Colonic mucosa (tissue), 4 donors: Measurements from ENCODE around the gene SSB. TPM values are rescaled to one million over a fixed set of nuclear protein-coding genes. Genes with fewer than 3 reads are reported as not detected.
A peak's percentile ranks its signal among the peaks of the same experiment; 100 is the strongest.
"Not testable (repeated sequence)": the region's sequence is repeated elsewhere in the genome, so short reads cannot be mapped to it uniquely, and the experiment has no call there.

Experiments used
- DNase-seq: peaks from one replicate; pipeline ENCODE4 v3.0.0-alpha.2; 2020
- H3K27ac ChIP-seq: fragments of 200-600 bp; one replicate; pipeline ENCODE4 v1.8.0; 2021
- H3K27me3 ChIP-seq: fragments of 200-600 bp; one replicate; pipeline ENCODE4 v1.8.0; 2021
- H3K36me3 ChIP-seq: fragments of 200-600 bp; one replicate; pipeline ENCODE4 v1.8.0; 2021
- H3K4me1 ChIP-seq: fragments of 200-600 bp; one replicate; pipeline ENCODE4 v1.8.0; 2021; ENCODE audit warnings: mild to moderate bottlenecking
- H3K4me3 ChIP-seq: fragments of 200-600 bp; one replicate; pipeline ENCODE4 v1.8.0; 2021
- H3K9ac ChIP-seq, 2 donors: one replicate each; pipeline ENCODE4 v1.7.0; 2013; ENCODE audit warnings: control low read depth in 2 of 2, low read depth in 2 of 2, low read length in 2 of 2
- H3K9me3 ChIP-seq: fragments of 200-600 bp; one replicate; pipeline ENCODE4 v1.8.0; 2021
- intact Hi-C: fragments of 100-400 bp; cut with DNase I; formaldehyde crosslinking; loops from one replicate; pipeline ENCODE4 v1.14.1; 2022
- total RNA-seq, 2 donors: library from RNA; stranded (reverse); fragmentation: NEBNext Ultra II Directional in 1 of 2; extraction: Animal tissue kit (Norgen Biotek cat#: 25700) in 1 of 2; gene quantifications; one replicate each; pipeline ENCODE4 v1.2.1, GENCODE V29; 2021
- TF ChIP-seq, protein P1 (sequence below): fragments of 200-600 bp; IDR thresholded peaks from one replicate; pipeline ENCODE4 v1.8.0; 2022; ENCODE audit warnings: antibody characterized with exemption, mild to moderate bottlenecking
- donor health status: healthy.
- donor health status: DM: no; HTN: no; CAD: no.
- donor health status: DM: no; HTN: no; CAD: no.

The SSB gene
- total RNA-seq, 2 donors from 2014 or later = 49.5 to 83.4 TPM

DNA sequence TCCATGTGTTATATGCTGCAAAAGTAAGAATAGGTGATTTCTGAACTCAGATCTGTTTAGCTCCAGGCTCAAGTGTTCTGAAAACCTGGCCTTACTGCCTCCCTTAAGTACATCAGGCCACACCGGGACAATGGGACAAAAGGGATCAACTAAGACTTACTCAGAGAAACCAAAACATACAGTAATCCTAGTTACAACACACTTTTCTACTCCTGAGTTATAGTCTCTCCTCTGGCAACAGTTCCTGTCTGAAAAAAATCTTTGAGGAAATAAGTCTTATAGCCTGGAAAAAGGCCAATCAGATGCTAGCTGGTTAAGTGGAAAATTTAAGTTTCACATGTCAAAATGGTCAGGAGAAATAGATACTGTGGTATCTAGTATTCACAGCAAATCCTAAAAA lies 20.4 kb downstream of the SSB start:
- no peak for DNase-seq
- H3K4me3 ChIP-seq = no peak overlapping the region
- no peaks in the 10 kb centered on the region for H3K36me3 ChIP-seq
- no peaks in the 10 kb centered on the region for H3K9me3 ChIP-seq
- intact Hi-C loops = no loop called here
- H3K27me3 ChIP-seq = no peaks in the 10 kb centered on the region
- TF ChIP-seq, protein P1, sequence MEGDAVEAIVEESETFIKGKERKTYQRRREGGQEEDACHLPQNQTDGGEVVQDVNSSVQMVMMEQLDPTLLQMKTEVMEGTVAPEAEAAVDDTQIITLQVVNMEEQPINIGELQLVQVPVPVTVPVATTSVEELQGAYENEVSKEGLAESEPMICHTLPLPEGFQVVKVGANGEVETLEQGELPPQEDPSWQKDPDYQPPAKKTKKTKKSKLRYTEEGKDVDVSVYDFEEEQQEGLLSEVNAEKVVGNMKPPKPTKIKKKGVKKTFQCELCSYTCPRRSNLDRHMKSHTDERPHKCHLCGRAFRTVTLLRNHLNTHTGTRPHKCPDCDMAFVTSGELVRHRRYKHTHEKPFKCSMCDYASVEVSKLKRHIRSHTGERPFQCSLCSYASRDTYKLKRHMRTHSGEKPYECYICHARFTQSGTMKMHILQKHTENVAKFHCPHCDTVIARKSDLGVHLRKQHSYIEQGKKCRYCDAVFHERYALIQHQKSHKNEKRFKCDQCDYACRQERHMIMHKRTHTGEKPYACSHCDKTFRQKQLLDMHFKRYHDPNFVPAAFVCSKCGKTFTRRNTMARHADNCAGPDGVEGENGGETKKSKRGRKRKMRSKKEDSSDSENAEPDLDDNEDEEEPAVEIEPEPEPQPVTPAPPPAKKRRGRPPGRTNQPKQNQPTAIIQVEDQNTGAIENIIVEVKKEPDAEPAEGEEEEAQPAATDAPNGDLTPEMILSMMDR = no peak
- H3K4me1 ChIP-seq = peaks cover 5% of the 10 kb centered on the region
- H3K27ac ChIP-seq = no peak overlapping the region
- H3K9ac ChIP-seq = no peak overlapping the region

DNA sequence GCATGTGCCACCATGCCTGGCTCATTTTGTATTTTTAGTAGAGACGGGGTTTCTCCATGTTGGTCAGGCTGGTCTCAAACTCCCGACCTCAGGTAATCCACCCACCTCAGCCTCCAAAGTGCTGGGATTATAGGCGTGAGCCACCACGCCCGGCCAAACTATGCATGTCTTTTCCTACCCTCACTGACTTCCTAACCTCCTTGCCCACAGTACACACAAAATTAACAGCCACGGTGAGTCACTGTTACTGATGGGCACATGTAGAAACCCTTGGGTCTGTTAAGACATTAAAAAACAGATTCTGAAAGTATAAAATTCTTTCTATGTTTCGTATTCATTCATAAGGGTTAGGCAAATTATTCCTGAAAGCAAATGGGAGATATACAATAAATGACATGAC lies 21.4 kb downstream of the SSB start:
- intact Hi-C loops, DNase-seq, H3K9ac ChIP-seq, H3K9me3 ChIP-seq, H3K36me3 ChIP-seq, H3K27ac ChIP-seq, H3K27me3 ChIP-seq, H3K4me1 ChIP-seq, H3K4me3 ChIP-seq: not testable (repeated sequence)

DNA sequence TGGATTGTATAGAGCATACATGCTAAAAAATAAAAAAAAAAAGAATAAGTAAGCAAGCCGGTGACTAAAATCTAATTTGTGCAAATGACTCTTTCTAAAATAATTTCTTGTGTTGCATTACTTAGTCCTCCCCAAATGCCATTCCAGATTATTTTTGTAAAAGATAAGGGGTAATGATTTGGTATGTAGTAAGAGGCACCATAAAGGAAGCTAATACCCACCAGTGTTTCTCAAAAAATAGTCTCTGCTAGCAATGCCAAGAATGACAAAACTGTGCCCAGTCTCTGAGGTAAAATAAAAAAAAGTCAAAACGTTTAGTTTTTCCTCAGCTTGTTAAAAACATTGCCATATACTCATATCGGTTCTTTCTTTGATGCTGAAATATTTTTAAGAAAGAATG lies 23.4 kb downstream of the SSB start:
- Histone ChIP-seq H3K9me3 (no peaks in the 10 kb centered on the region), H3K4me1 (peaks cover 5% of the 10 kb centered on the region), H3K27me3 (no peaks in the 10 kb centered on the region), H3K4me3 (no peak overlapping the region), H3K36me3 (no peaks in the 10 kb centered on the region), H3K27ac (no peak overlapping the region), H3K9ac (no peak overlapping the region)
- DNase-seq = no peak
- TF ChIP-seq, protein P1 = no peak
- intact Hi-C loops = no loop called here

DNA sequence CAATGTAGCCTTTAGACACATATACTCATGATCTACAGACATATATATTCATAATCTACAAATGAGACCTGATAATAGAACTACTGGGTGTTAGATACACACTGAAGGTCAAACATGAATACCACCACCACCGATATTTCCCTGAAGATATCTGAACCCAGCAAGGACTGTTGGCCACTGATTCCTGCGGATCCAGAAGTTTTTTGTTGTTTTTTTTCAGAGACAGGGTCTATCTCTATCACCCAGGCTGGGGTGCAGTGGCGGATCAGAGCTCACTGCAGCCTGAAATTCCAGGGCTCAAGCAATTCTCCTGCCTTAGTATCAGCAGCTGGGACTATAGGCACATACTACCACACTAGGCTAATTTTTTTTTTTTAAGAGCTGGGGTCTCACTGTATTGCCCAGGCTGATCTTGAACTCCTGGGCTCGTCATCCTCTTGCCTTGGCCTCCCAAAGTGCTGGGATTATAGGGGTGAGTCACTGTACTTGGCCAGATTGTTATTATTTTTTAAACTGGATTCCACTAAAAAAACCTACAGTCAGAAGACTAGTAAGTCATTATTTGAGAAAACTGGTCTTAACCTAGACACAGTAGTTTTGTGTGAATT lies 24.2 kb downstream of the SSB start:
- H3K9me3 ChIP-seq = no peaks in the 10 kb centered on the region
- H3K27ac ChIP-seq = no peak overlapping the region
- no peak for DNase-seq
- no peak overlapping the region for H3K9ac ChIP-seq
- TF ChIP-seq, protein P1 = no peak
- intact Hi-C loops = no loop called here
- no peaks in the 10 kb centered on the region for H3K27me3 ChIP-seq
- no peaks in the 10 kb centered on the region for H3K36me3 ChIP-seq
- no peak overlapping the region for H3K4me3 ChIP-seq
- peaks cover 5% of the 10 kb centered on the region for H3K4me1 ChIP-seq

DNA sequence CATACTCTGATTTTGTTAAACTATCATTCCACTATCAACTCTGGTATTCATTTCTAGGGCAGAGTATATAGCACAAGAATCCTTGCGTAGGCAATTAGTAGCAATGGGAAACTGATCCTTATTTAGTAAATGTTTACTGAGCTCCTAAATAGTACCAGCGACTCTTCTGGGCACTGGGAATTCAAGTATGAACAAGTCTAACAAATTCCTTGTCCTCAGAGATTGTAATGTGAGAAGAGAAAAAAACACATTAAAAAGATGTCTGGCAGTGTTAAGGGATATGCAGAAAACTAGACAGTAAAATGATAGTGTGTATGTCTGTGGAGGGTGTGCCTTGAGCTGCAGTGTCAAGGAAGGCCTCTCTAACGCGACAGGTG lies 25.3 kb downstream of the SSB start:
- no peak for DNase-seq
- no peaks in the 10 kb centered on the region for H3K9me3 ChIP-seq
- H3K27ac ChIP-seq = peak overlapping the region; percentile 58
- peaks cover 11% of the 10 kb centered on the region for H3K4me1 ChIP-seq
- no peaks in the 10 kb centered on the region for H3K36me3 ChIP-seq
- TF ChIP-seq, protein P1 = no peak
- H3K27me3 ChIP-seq = no peaks in the 10 kb centered on the region
- intact Hi-C loops = no loop called here
- H3K4me3 ChIP-seq = peak overlapping the region; percentile 57
- peak overlapping the region; percentile 49 to 70 for H3K9ac ChIP-seq
